GM11168 (cell line): ENCODE measurements around the gene MLLT10.
"Not testable (repeated sequence)": the region's sequence is repeated elsewhere in the genome, so short reads cannot be mapped to it uniquely, and the experiment has no call there.

Experiments used
- in situ Hi-C: fragments of 300-500 bp; cut with MboI; formaldehyde crosslinking; loops from one replicate; pipeline ENCODE4 v1.12.0; 2022; ENCODE audit warnings: low sequenced_read_pairs; ENCODE audit not compliant: unreplicated experiment

Gene MLLT10

DNA sequence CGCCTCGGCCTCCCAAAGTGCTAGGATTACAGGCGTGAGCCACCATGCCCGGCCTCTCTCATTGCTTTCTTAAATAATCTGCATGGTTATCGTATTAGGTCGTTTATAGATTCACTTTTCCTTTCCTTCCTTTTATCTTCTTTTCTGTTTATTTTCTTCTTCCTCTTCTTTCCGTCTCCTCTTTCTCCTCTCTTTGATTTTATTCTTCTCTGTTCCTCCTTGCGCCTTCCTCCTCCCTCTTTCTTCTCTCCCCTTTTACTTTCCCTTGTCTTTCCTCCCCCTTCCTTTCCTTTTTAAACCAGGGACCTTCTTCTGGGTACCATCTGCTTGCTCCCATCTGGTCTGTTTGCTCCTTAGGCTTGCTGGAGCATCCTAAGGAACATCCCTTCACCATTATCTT is 18.6 kb downstream of the MLLT10 start:
- in situ Hi-C loops = no loop called here

- in situ Hi-C loops = no loop called here
These were observed 22.5 kb downstream of the MLLT10 start for GRCh38 chr10:21556527-21556926.

GRCh38 chr10:21558984-21559383 is 25.0 kb downstream of the MLLT10 start:
- in situ Hi-C loops = not testable (repeated sequence)

GRCh38 chr10:21570761-21571521 is 36.9 kb downstream of the MLLT10 start:
- in situ Hi-C loops = no loop called here

DNA sequence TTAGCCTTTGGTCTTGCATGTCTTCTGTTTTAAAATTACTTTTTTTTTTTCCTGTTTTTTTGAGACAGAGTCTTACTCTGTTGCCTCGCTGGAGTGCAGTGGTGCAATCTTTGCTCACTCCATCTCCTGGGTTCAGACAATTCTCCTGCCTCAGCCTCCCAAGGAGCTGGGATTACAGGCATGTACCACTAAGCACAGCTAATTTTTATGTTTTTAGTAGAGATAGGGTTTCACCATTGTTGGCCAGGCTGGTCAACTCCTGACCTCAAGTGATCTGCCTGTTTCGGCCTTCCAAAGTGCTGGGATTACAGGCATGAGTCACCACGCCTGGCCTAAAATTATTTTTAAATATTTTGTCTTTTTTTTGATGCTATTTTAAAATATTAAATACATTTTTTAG is 38.5 kb downstream of the MLLT10 start:
- in situ Hi-C loops = no loop called here

DNA sequence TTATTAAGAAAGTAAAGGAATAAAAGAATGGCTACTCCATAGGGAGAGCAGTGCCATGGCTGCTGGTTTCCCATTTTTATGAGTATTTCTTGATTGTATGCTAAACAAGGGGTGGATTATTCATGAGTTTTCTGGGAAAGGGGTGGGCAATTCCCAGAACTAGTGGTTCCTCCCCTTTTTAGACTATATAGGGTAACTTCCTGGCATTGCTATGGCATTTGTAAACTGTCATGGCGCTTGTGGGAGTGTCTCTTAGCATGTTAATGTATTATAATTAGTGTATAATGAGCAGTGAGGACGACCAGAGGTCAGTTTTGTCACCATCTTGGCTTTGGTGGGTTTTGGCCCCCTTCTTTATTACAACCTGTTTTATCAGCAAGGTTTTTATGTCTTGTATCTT is 40.5 kb downstream of the MLLT10 start:
- in situ Hi-C loops = not testable (repeated sequence)

- in situ Hi-C loops = no loop called here
These were observed 45.3 kb downstream of the MLLT10 start for GRCh38 chr10:21579291-21579690.

DNA sequence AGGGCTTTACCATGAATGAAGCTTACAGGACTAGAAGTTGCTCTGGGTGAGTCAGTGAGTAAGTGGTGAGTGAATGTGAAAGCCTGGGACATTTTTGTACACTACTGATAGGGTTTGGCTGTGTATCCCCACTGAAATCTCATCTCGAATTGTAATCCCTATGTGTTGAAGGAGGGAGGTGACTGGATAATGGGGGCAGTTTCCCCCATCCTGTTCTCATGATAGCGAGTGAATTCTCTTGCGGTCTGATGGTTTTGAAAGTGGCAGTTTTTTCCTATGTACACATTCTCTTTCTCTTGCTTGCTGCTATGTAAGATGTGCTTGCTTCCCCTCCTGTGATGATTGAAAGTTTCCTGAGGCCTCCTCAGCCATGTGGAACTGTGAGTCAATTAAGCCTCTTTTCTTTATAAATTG is 47.4 kb downstream of the MLLT10 start:
- in situ Hi-C loops = not testable (repeated sequence)

- in situ Hi-C loops = no loop called here
These were observed 51.0 kb downstream of the MLLT10 start for GRCh38 chr10:21584834-21585530.

GRCh38 chr10:21587391-21587790 is 53.4 kb downstream of the MLLT10 start:
- in situ Hi-C loops = no loop called here

GRCh38 chr10:21588159-21588558 is 54.1 kb downstream of the MLLT10 start:
- in situ Hi-C loops = not testable (repeated sequence)

- in situ Hi-C loops = no loop called here
These were observed 60.0 kb downstream of the MLLT10 start for GRCh38 chr10:21593986-21594385.

DNA sequence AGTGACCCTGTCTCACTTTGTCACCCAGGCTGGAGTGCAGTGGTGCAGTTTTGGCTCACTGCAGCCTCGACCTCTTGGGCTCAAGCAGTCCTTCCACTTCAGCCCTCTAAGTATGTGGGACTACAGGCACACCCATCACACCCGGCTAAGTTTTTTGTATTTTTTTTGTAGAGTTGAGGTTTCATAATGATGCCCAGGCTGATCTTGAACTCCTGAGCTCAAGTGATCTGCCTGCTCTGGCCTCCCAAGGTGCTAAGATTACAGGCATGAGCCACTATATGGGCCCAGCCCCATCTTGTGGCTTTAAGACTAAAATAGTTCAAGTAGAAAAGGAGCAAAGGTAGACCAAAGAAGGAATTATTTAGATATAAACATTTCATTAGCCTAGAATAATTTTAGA is 65.5 kb downstream of the MLLT10 start:
- in situ Hi-C loops = no loop called here

GRCh38 chr10:21600804-21601433 is 66.9 kb downstream of the MLLT10 start:
- in situ Hi-C loops = no loop called here

- in situ Hi-C loops = no loop called here
These were observed 68.3 kb downstream of the MLLT10 start for GRCh38 chr10:21602313-21602712.

- in situ Hi-C loops = no loop called here
These were observed 69.7 kb downstream of the MLLT10 start for GRCh38 chr10:21603721-21604120.

DNA sequence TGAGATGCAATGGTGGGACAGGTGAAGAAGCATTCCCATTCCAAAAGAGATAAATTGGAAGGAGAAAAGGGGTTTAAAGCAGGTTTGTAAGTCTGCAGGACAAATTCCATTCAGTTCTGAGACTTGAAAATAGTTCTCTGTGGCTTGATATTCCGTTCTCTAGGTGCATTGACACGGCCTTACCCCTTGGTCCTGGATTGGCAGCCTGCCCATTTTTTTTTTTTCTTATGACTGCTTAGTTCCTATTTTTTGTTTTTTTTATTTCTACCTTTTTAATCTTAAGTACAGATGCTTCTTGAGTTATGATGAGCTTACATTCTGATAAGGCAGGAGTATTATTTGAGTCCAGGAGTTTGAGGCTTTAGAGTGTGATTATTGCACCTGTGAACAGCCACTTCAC is 70.6 kb downstream of the MLLT10 start:
- in situ Hi-C loops = no loop called here

DNA sequence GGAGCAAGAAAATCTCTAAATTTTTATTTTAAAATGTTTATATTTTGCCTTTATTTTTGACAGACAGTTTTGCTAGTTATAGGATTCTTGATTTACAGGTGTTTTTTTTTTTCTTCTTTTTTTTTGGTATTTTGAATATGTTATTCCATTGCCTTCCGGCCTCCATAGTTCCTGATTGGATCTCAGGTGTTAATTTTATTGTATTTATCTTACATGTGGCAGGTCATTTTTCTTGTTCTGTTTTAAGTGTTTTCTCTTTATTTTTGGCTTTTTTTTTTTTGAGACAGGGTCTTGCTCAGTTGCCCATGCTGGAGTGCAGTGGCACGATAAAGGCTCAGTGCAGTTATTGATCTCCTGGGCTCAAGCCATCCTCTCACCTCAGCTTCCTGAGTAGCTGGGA is 73.9 kb downstream of the MLLT10 start:
- in situ Hi-C loops = no loop called here

DNA sequence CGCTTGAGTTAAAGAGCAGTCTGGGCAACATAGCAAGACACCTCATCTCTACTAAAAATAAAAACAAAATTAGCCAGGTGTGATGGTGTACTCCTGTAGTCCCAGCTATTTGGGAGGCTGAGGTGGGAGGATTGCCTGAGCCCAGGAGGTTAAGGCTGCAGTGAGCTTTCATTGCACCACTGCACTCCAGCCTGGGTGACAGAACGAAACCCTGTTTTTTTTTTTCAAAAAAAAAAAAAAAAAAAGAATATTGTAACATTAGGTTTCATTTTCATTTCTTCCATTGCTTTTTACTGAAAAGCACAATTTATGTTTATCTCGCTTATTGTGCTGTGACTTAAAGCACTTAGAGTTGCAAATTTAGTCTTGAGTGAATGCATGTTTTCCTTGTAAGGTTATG is 80.0 kb downstream of the MLLT10 start:
- in situ Hi-C loops = no loop called here

- in situ Hi-C loops = no loop called here
These were observed 83.2 kb downstream of the MLLT10 start for GRCh38 chr10:21617267-21617666.

DNA sequence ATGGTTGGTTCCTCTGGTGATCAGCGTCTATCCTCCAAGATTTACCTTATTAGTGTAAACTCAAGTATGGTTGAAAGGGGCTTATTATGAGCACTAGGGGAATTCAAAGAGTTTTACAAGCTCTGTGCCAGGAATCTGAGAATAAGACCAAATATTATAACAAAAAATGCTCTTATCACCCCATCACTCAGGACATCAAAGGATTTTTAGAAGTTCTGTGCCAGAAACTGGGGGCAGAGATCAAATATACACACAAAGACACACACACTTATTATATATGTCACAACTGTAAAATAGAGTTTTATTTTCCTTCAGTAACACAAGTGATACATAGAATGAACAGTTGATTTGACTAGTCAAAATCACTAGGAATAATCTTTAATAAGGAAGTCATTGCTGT is 89.3 kb downstream of the MLLT10 start:
- in situ Hi-C loops = no loop called here
